Measurements from ENCODE around the gene PFDN6. TPM values are rescaled to one million over a fixed set of nuclear protein-coding genes. Genes with fewer than 3 reads are reported as not detected.

Gene PFDN6
- total and polyA plus RNA-seq, 2 of the 13 experiments (the other 11 are each of a cell fraction or from before 2014, with no cell fraction given) = 75.5 to 87.0 TPM

DNA sequence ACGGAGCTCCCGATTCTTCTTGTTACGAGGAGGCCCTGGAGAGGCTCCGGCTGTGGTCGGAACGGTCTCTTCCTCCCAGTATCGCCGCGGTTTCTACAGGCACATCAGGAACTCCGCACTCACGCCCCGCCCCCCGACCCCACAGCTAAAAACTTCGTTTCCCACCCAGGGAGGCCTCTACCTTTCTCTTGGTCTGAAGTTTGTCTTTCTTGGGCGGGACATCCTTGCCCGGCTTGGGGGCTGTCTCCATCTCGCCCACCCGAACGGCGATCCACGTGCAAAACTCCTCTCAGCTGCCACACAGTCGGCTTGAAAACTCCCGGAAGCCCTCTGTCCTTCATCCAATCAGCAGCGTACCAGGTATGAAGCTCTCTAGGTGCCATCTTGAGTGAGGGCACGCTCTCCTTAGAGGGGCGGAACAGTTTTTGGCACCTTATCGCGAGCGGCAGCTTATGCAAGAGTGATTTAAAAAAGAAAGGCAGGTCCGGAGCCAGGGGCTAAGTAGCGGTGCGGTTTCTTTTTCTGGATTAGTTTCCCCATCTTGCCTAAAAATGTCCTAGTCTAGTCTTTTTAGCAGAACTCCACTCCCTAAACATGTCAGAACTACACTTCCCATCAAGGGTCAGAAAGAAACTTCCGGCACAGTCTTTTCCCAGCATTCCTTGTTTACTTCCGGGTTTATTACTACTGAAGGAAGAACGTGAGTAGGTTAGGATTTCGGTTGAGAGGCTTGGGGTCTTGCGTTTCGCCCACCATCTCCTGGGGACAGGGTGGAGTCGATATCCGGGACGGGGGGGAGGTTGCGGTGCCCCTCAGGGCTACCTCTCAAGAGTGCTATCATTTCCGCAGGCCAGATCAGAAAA is at the start of gene PFDN6, which contains the start of gene WDR46 (continued):
- TF ChIP-seq, protein P1, sequence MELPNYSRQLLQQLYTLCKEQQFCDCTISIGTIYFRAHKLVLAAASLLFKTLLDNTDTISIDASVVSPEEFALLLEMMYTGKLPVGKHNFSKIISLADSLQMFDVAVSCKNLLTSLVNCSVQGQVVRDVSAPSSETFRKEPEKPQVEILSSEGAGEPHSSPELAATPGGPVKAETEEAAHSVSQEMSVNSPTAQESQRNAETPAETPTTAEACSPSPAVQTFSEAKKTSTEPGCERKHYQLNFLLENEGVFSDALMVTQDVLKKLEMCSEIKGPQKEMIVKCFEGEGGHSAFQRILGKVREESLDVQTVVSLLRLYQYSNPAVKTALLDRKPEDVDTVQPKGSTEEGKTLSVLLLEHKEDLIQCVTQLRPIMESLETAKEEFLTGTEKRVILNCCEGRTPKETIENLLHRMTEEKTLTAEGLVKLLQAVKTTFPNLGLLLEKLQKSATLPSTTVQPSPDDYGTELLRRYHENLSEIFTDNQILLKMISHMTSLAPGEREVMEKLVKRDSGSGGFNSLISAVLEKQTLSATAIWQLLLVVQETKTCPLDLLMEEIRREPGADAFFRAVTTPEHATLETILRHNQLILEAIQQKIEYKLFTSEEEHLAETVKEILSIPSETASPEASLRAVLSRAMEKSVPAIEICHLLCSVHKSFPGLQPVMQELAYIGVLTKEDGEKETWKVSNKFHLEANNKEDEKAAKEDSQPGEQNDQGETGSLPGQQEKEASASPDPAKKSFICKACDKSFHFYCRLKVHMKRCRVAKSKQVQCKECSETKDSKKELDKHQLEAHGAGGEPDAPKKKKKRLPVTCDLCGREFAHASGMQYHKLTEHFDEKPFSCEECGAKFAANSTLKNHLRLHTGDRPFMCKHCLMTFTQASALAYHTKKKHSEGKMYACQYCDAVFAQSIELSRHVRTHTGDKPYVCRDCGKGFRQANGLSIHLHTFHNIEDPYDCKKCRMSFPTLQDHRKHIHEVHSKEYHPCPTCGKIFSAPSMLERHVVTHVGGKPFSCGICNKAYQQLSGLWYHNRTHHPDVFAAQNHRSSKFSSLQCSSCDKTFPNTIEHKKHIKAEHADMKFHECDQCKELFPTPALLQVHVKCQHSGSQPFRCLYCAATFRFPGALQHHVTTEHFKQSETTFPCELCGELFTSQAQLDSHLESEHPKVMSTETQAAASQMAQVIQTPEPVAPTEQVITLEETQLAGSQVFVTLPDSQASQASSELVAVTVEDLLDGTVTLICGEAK (IDR thresholded peaks at IDR 0.05) = peak; percentile 91
- TF ChIP-seq, protein P1 (CRISPR knock-in tag; IDR thresholded peaks at IDR 0.05) = 0 out of 2 replicates have a peak, but pooled peaks have one; percentile 26
- TF ChIP-seq RFX3 (CRISPR knock-in tag; IDR thresholded peaks at IDR 0.05) (no peak), GATA4 (IDR thresholded peaks at IDR 0.05; ENCODE audit: borderline replicate concordance, low read depth) (no peak), ZBTB20 (CRISPR knock-in tag; IDR thresholded peaks at IDR 0.05; ENCODE audit: borderline replicate concordance, low read depth) (no peak), NFE2 (CRISPR knock-in tag; IDR thresholded peaks at IDR 0.05) (no peak), ZNF83 (CRISPR knock-in tag; IDR thresholded peaks at IDR 0.05; ENCODE audit: borderline replicate concordance) (no peak), PAXIP1 (CRISPR knock-in tag; conservative IDR thresholded peaks at IDR 0.05) (peak; percentile 42), ZBTB1 (CRISPR knock-in tag; IDR thresholded peaks at IDR 0.05; ENCODE audit: borderline replicate concordance) (no peak), ZSCAN20 (CRISPR knock-in tag; IDR thresholded peaks at IDR 0.05; ENCODE audit: borderline replicate concordance) (no peak), MBD4 (IDR thresholded peaks at IDR 0.05; ENCODE audit: borderline replicate concordance, low read length) (no peak)
- TF ChIP-seq, protein P2, sequence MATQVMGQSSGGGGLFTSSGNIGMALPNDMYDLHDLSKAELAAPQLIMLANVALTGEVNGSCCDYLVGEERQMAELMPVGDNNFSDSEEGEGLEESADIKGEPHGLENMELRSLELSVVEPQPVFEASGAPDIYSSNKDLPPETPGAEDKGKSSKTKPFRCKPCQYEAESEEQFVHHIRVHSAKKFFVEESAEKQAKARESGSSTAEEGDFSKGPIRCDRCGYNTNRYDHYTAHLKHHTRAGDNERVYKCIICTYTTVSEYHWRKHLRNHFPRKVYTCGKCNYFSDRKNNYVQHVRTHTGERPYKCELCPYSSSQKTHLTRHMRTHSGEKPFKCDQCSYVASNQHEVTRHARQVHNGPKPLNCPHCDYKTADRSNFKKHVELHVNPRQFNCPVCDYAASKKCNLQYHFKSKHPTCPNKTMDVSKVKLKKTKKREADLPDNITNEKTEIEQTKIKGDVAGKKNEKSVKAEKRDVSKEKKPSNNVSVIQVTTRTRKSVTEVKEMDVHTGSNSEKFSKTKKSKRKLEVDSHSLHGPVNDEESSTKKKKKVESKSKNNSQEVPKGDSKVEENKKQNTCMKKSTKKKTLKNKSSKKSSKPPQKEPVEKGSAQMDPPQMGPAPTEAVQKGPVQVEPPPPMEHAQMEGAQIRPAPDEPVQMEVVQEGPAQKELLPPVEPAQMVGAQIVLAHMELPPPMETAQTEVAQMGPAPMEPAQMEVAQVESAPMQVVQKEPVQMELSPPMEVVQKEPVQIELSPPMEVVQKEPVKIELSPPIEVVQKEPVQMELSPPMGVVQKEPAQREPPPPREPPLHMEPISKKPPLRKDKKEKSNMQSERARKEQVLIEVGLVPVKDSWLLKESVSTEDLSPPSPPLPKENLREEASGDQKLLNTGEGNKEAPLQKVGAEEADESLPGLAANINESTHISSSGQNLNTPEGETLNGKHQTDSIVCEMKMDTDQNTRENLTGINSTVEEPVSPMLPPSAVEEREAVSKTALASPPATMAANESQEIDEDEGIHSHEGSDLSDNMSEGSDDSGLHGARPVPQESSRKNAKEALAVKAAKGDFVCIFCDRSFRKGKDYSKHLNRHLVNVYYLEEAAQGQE (IDR thresholded peaks at IDR 0.05; ENCODE audit: borderline replicate concordance in 1 of 2, low read depth in 1 of 2, low read length in 2 of 2) = no peak
